HG03108 (cell line): ENCODE data around the gene TMIGD3.
"Not testable (repeated sequence)": the region's sequence is repeated elsewhere in the genome, so short reads cannot be mapped to it uniquely, and the experiment has no call there.

Experiments used
- ATAC-seq: cut with Tn5 transposase; IDR thresholded peaks from one replicate; pipeline ENCODE4 v1.9.1; 2021; ENCODE audit warnings: moderate library complexity; ENCODE audit not compliant: unreplicated experiment

The TMIGD3 gene

DNA sequence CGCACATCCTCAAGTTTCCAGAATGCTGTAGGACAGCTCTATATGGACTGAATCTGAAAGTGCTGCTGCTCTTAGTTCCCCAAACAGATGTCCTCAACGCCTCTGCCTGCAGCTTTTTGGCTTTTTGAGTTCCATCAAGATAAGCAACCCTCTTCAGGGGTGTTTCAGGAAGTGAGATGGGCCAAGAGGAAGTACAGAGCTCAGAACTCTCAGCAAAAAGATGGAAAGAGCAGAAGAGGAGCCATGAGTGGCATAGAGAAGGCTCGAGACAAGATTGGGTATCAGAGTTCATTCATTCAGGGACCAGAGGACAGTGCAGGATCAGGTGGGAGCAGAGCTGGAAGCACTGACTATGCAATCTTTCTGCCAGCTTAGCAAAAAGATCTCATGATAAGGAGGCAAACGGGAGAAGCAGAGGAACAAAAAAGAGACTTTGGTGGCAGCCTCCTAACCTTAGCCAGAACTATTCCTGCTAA, at the start of gene TMIGD3, which contains the start of gene ADORA3:
TSS of gene TMIGD3 (minus strand) at position 49 of the 476 bp plus-strand sequence. CDS start 279 bp downstream, outside the sequence.
TSS of gene ADORA3 (minus strand) at position 49 of the 476 bp plus-strand sequence. CDS start 279 bp downstream, outside the sequence.
- ATAC-seq, result no peak

DNA sequence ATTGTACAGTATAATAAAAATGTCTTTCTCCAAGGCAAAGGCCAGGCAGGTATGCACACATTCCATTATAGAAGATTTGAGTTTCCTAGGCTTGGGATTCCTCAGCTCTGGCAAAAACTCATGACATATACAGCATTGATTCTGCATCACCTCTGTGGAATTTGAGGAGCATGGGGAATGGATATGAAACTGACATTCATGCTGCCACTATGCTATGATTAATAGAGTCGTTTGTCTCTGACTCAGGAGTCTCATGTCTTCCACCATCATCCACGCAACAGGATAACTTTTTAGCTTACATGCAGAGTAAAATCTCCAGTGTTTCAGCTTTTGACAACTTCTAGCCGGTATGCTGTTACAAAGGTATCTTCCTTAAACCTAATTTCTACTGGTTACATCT, 49.8 kb upstream of the TMIGD3 start:
- ATAC-seq, result no peak

DNA sequence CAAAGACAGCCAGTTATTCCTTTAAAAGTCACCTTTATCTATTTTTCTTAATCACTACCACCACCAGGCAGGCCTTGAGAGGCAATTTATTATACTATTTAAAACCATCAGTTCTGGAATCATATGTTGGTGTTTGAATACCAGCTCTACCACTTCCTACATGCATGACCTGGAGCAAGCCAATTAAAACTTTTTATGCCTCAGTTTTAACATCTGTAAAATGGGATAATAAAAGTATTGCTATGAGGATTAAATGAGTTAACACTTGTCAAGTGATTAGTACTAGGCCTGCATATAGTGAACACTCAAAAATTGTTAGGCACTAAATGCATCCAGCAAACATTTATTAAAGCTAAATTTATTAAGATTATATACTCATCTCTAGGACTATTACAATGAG, 49.2 kb upstream of the TMIGD3 start:
- no peak for ATAC-seq

DNA sequence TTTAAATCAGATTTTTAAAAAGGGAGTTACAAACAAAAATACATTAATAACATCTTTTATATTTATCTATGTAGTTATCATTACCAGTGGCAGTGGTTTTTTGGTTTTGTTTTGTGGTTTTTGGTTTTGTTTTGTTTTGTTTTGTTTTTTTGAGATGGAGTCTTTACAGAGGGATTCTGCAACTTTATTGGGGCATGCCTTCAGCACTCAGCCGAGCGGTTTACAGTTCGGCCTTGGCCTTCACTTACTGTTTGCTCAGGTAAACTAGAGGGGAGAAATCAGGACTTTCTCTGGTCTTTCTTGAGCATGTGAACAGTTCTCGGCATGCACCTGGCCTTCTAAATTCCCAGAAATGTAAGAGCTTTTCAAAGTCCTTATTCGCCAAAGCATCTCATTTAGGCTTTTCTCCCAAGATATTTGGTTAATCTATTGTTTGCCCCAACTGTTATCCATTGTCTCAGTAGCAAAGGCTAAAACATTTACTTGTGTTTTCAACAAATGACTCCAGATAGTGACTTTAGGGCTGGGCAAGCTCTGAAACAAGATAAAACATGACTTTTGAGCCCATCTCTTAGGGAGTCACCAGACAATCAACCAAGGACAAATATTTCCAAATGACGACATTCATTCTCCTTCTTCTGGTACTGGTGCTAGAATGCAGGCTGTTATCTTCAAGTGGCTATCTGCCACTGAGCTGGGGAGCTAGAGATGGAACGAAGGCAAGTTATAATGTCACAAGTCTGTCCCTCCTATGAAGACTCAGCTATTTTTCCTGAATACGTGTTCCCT, 48.4 kb upstream of the TMIGD3 start:
- no peak for ATAC-seq

DNA sequence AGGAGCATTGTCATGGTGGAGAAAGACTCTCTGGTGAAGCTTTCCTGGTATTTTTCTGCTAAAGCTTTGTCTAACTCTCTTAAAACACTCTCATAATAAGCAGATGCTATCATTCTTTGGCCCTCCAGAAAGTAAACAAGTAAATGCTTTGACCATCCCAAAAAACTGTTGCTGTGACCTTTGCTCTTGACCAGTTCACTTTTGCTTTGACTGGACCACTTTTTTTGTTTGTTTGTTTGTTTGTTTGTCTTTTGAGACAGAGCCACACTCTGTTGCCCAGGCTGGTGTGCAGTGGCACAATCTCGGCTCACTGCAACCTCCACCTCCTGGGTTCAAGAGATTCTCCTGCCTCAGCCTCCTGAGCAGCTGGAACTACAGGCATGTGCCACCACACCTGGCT, 44.4 kb upstream of the TMIGD3 start:
- ATAC-seq, result not testable (repeated sequence)

DNA sequence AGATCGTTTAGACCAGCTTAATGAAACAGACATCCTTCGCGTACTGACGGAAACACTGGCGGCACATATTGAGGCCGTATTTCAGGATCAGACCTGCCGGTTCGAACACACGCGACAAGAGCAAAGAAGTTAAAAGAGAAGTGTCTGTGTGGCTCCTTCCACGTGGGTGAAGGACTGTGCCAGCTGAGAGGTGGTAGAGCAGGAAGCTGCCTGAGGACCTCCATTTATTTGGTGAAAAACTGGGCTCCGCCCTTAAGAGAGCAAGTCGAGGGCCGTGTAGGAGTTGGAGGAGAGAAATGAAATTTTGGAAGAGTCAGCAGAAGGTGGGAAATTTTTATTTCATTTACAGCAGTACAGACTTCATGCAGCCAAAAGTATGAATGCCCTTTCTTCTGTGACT, 38.8 kb upstream of the TMIGD3 start:
- ATAC-seq, result no peak

DNA sequence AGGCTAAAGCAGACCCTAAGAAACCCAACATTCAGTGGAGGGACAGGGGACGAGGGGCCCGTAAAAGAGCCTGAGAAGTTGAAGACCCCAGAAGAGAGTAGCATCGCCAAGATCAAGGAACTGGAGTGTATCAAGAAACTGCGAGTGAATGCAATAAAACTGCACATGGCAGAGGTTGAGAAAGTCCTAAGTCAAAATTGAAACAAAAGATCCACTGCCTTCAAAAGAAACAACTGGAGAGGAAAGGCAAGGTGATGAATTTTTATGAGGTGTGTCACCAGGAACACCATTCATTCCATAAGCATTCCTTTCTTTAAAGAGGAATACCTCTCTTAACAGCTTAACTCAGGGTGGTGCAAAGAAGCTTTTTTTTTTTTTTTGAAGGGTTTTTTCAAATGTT, 38.3 kb upstream of the TMIGD3 start:
- no peak for ATAC-seq

DNA sequence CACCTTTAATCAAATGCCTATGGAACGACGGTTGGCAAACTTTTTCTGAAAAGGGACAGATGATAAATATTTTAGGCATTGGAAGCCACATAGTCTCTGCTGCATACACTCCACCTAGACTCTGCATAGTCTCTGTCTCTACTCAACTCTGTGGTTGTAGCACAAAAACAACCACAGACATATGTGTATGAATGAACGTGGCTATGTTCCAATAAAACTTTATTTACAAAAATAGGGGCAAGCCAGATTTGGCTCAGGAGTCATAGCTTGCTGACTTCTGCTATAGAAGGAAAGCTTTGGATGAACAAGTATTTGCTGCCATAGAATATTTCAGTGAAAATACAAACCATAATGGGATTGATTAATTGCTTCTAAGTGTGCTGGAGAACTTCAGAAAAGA, 37.5 kb upstream of the TMIGD3 start:
- ATAC-seq, result no peak

DNA sequence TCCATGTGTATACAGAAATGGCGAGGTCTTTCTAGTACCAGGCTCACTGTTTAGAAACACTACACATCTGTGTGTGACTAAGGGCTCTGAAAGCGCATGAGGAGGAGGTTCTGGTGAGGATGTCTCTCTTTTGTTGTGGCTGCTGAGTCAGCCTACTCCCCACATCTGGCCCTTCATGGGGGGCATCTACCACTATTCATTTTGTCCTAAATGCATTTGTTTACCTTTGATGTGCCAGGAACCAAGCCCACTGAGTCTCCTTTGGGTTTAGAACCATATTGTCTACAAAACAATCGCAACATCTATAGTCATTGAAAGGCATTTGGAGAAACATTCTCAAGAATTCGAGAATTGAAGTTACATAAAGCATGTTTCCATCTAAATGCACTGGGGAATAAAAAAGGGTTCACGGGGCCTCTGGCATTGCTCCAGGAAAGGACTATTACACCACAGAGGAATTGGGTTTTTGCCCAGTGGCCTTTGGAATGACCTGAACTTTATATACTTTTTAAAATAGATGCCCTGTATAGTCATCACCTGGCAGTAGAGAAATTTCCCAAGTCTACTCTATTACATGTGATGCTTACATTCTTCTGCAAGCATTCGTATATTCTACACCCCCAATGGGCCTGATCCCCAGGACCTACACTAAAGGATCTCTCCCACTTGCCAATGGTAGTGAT, 35.1 kb upstream of the TMIGD3 start:
- ATAC-seq, result no peak

DNA sequence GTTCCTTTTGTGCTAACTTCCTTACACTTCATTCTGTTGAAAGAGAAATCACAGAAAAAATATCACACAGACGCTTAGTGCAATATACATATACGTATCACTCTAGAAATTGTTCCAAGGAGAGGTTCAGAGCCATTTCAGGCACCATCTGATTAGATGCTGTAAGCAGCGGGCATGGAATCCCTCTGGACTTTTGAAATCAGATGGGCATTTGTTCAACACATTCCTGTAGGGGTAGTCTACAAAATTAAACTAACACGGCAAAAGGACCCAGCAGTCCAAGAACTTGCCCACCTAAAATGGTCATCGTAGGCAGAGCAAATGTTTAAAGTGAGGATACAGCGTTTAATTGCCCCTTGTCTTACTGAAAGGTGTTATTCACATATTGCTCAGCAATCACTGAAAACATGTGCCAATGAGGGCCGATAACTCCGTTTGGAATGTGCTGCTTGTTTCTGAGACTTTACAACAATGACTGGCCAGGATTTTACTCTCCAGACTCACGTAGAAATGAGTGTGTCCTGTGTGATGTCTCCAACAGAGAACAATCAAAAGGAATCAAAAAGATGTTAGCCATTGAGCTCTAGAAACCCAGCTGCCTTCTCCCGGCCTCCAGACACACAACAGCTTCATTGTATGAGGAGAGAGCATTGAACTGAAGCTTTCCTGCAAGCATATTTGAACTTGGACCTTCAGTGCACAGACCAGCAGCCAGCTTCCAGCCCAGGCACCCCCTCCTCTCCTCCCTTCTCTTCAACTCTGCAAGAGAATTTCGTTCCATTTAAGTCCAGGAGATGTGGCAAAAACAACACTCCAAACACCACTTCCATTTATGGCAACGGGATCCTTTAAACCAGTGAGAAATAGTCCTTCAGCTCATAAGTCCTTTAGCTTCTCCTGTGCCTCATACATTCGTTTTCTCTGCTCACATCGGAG, 32.1 kb upstream of the TMIGD3 start:
- no peak for ATAC-seq

DNA sequence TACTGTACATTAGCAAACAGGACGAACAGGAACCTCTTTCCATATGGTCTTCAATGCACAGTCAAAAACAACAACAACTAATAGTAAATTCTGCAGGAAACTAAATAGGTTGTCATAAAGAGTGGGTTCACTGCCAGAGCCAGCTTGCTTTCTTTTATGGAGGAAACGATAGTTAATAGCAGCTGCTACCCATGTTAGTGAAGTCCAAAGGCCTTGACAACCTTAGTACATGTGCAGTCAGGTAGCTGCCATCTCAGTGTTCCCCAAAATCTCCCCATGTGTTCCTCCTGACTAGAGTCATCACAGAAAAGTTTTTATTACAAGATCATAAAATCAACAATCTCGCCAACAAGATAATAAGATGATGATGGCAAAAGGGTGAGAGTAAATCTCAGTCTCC, 16.6 kb upstream of the TMIGD3 start:
- no peak for ATAC-seq

DNA sequence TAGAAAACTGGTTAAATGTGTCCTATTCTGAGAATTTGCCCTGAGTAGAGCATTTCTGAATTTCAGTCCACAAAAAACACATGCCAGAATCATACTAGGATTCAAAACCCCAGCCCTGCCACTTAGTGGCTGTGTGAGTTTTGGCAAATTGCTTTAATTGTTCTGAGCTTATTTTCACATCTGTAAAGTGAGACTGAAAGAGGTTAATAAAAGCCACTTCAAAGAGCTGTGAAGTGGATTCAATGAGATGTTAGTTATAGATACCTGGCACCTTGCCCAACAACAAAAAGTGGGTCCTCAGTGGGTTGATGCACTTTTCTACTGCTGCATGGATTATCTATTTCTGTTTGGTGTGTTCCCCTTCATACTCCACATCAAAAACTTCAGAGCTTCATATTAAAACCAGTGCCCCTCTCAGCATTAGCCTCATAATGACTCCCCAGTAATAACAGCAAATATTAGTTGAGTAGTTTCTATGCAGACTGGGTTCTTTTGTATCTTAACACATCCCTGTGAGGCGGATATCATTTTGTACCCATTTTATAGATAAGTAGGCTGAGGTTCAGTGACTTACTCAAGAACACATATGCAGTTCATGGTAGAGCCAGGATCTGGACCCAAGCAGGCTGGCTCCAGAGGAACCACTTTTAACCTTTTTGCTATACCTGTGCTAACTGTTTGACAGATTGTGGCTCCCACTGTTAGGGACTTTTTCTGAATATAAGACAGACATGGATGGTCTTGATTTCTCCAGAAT, 14.2 kb upstream of the TMIGD3 start:
- ATAC-seq, result no peak

DNA sequence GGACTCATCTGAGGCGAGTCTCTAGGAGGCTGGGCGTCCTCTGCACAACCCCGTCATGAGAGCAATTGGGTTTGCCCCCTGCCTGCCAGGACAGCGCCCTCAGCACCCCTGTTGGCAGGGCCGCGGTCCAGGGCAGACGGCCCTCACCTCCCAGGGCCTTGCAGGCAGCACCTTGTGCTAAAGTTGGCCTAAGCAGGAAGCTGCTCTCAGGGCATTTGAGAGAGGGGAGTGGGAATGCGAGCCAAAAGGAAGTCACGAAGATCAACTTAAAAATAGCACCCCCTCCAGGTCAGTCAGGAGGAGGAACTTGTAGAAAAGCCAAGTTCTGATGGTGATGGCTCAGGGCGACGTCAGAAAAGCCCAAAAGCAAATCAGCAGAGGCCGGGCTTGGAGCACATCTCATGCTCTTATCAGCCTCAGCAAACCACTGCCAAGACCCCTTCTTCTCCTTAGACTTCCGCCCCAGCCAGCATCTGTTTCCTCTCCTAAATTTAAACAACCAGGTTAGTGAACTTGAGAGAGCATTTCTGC, 12.6 kb upstream of the TMIGD3 start:
- peak; percentile 38 for ATAC-seq

DNA sequence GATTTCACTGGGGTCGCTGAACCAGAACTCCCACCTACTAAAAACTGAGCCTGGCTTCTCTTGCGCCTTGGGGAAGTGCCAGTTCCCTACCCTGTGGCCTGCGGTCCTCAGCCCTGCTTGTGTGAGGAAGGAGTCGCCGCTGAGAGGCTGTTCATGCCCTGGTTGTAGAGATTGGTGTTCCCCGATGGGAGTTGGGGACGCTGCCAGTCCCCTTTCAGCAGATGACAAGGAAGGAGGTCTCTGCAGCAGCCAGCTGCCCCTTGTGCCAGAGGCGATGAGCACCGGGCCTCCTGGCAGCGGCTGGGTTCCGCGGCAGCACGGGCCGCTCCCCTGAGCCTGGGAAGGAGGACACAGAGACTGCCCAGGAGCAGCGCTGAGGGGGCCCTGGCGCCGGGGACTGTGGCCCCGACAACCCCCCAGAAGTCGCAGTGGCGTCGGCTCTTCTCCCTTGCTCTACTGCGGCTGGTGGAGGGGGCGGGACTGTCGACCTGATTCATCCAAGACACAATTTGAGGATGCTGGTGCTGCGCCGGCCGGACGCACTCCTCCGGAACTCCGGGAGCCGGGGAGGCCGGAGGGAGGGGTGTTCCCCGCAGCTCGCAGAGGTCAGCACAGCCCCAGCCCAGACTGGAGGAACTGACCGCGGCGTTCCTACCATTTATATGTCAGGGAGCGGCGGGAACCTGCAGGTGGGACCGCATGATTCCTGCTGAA, 12.0 kb upstream of the TMIGD3 start:
- ATAC-seq, result no peak

DNA sequence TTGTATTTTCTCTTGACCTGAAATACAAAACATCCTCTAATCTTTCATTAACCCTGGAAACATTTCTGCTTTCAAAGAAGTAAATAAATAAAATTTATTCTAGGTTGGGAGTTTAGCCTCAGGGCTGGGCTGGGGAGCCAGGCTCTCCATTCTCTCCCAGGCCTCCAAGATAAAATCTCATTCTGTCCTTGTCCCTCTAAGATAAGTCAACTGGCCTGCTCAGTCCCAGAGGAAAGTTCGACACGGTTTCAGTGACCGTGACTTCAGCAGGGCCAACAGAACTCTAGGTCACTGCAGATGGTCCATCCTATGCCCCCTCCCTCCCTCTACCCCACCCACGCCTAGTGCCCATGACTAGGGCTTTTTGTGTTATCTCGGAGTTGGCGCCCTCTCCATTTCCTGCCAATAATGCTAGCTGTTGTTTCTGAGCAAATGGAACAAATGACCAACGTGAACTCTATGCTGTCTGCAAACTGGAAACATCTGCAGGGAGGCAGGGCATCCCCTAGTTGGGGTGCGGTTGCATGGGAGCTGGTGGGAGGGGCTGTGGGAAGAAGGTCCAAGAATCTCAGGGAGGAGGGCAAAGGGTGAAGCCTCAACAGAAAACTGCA, 10.1 kb upstream of the TMIGD3 start:
- no peak for ATAC-seq

DNA sequence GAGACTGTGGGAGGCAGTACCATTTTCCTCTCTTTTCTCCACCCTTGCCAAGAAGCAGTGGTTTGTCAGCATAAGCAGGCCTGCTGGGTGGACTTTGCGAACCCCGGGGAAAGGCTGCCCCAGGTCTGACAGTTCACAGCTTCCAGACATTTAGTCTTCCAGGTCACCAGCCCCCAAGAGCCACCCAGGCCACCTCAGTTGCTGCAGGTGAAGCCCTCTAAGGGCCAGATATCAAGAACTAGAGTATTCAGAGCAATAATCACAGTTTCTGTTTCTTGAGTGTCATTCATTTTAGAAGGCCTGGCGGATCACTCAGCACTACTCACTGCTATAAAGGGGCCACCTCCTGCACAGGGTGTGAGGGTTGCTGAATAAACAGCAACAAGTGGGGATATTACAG, 9.5 kb upstream of the TMIGD3 start:
- ATAC-seq, result no peak

DNA sequence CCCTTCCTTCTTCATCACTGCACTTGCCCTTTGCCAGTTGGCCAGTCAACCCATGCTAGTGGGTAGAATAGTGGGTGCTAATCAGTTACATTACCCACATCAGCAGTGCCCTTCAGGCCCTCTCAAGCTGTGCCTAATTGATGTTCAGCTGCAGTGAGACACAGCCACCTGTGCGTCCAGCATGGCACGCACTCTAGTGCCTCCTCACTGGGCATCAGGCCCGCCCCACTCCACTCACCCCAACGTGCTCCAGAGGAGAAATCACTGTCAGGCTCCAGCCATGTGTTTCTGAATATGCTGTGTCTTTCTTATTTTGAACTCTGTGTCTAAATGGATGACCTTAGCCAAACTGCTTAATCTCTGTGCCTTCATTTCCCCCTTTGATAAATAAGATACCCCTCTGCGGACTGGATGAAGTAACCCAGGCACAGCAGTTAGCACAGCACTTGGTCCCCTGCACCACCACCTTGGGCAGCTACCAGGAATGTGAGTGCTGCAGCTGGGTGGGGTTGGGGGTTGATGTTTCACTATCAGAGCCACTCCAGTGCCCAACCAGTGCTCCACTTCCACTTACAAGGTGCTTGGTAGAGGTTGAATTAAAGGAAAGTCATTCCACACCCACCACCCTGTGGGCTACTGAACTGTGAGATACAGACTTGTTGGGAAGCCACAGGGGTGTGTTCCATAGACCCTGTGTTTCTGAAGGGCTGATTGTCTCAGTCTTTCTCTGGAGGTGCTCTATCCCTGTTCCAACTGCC, 8.9 kb upstream of the TMIGD3 start:
- no peak for ATAC-seq

DNA sequence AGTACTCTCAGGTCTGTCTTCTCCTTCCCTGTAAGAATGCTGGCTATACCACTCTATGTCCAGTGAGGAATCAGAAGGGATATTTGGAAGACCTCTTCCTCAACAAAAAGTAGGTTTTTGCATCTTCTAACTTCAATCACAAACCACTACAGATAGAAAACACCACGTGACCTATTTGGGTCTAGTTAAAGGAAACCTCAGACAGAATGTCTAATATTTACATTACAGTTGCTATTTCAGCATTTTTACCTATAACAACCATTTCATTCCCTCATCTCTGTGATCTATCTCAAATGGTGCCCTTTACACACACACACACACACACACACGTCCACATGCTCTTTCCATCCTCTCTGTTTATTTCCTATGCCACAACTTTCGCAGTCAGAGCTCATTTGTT, 7.9 kb upstream of the TMIGD3 start:
- no peak for ATAC-seq
